Measurements from ENCODE around the gene CD68.
A peak's percentile ranks its signal among the peaks of the same experiment; 100 is the strongest.

The CD68 gene

GRCh38 chr17:7612294-7612640 lies 32.8 kb downstream of the CD68 start:
- Histone ChIP-seq H3K27me3 (ENCODE audit: insufficient read depth, poor library complexity, severe bottlenecking) (no peaks in the 10 kb centered on the region), H3K4me3 (replicated peaks; ENCODE audit: insufficient read depth, low read length) (no peak overlapping the region)

GRCh38 chr17:7613769-7614424 lies 34.5 kb downstream of the CD68 start:
- no peak overlapping the region for H3K4me3 ChIP-seq (replicated peaks; ENCODE audit: insufficient read depth, low read length)
- no peak overlapping the region for H3K27ac ChIP-seq (replicated peaks)
- TF ChIP-seq CTCF (IDR thresholded peaks at IDR 0.05; ENCODE audit: insufficient read depth, low read length) = no peak
- TF ChIP-seq REST (IDR thresholded peaks at IDR 0.05; ENCODE audit: insufficient replicate concordance, low read depth) = no peak
- no peak for TF ChIP-seq SPI1 (IDR thresholded peaks at IDR 0.05; ENCODE audit: borderline replicate concordance, low read depth)
- TF ChIP-seq POLR2AphosphoS5 (IDR thresholded peaks at IDR 0.05; ENCODE audit: low read depth) = no peak
- TF ChIP-seq GABPA (IDR thresholded peaks at IDR 0.05; ENCODE audit: low read depth) = no peak
- no peaks in the 10 kb centered on the region for H3K27me3 ChIP-seq (ENCODE audit: insufficient read depth, poor library complexity, severe bottlenecking)
- DNase-seq (ENCODE audit: low read depth in 1 of 2, low spot score in 1 of 2) = no peak

More at GRCh38 chr17:7612294-7612640, 32.8 kb downstream of the CD68 start:
- no peak for DNase-seq (ENCODE audit: low read depth in 1 of 2, low spot score in 1 of 2)
- TF ChIP-seq GABPA (IDR thresholded peaks at IDR 0.05; ENCODE audit: low read depth) = no peak
- TF ChIP-seq POLR2AphosphoS5 (IDR thresholded peaks at IDR 0.05; ENCODE audit: low read depth) = no peak
- TF ChIP-seq REST (IDR thresholded peaks at IDR 0.05; ENCODE audit: insufficient replicate concordance, low read depth) = no peak
- TF ChIP-seq CTCF (IDR thresholded peaks at IDR 0.05; ENCODE audit: insufficient read depth, low read length) = no peak
- no peak for TF ChIP-seq SPI1 (IDR thresholded peaks at IDR 0.05; ENCODE audit: borderline replicate concordance, low read depth)
- no peak overlapping the region for H3K27ac ChIP-seq (replicated peaks)

- TF ChIP-seq GABPA (IDR thresholded peaks at IDR 0.05; ENCODE audit: low read depth) (no peak), SPI1 (IDR thresholded peaks at IDR 0.05; ENCODE audit: borderline replicate concordance, low read depth) (no peak), POLR2AphosphoS5 (IDR thresholded peaks at IDR 0.05; ENCODE audit: low read depth) (no peak), REST (IDR thresholded peaks at IDR 0.05; ENCODE audit: insufficient replicate concordance, low read depth) (no peak), CTCF (IDR thresholded peaks at IDR 0.05; ENCODE audit: insufficient read depth, low read length) (no peak)
- Histone ChIP-seq H3K4me3 (replicated peaks; ENCODE audit: insufficient read depth, low read length) (no peak within 1 kb of the TSS), H3K27ac (replicated peaks) (no peak within 1 kb of the TSS), H3K27me3 (ENCODE audit: insufficient read depth, poor library complexity, severe bottlenecking) (no peaks in the 10 kb centered on the region)
- peak in 1 of 2 experiments; percentile 0 for DNase-seq (ENCODE audit: low read depth in 1 of 2, low spot score in 1 of 2)
Observed at GRCh38 chr17:7614425-7615264, 35.2 kb downstream of the CD68 start, which contains the start of gene FXR2. FXR2 (minus strand) TSS chr17:7614897; CDS start chr17:7614532, 365 bp downstream.

All from HL-60 (cell line).